Muscle of arm (tissue), 12 donors: Measurements from ENCODE around the gene CFL1. TPM values are rescaled to one million over a fixed set of nuclear protein-coding genes. Genes with fewer than 3 reads are reported as not detected.

ENCODE experiments used
- DNase-seq: peaks from one replicate; pipeline ENCODE4 v3.0.0-alpha.2; 2013
- polyA plus RNA-seq, 12 donors: library from polyadenylated mRNA; unstranded; fragments of 120-200 nt; gene quantifications; one replicate each; pipeline ENCODE4 v1.2.1, GENCODE V29; 2013; ENCODE audit not compliant: insufficient read length in 12 of 12

CFL1 gene
- polyA plus RNA-seq, 12 donors = 525 to 708 (median 574) TPM; not detected in 1

DNA sequence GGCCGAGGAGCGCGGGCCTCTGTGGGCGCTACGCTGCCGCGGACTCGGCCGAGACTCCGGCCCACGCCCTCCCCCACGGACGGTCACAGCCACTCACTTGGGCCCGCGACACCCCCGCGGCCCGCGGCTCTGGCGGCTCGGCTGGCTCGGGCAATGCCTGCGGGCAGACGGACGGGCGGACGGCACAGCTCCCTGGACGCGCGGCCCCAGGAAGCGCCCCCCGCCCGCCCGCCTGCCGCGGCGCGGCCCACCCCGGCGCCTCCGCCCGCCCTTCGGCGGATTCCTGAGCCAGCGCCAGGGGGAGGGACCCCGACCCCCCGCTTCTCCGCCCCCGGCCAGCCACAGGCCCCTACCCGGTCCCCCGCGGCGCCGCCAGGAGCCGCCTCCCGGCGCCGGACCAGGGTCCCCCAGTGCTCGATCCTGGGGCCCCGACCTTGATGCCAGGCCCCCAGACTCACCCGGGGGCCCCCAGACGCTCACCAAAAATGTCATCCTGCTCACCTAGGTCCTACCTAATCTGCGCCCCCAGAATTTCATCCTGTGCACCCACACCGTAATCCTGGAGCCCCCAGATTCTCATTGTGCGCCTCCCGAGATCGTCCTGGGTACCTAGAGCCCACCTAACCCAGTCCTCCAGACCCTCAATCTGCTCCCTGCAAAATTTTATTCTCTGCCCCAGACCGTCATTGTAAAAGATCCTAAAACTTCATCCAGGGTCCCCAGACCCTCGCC lies 14.8 kb upstream of the CFL1 start, which contains the start of gene EFEMP2:
Gene EFEMP2, minus strand, starts transcription at position 215 of the 732 bp plus-strand sequence. CDS start 446 bp downstream, outside the sequence.
- no peak for DNase-seq

- no peak for DNase-seq
Measured at GRCh38 chr11:65871811-65872548, 14.0 kb upstream of the CFL1 start.

DNA sequence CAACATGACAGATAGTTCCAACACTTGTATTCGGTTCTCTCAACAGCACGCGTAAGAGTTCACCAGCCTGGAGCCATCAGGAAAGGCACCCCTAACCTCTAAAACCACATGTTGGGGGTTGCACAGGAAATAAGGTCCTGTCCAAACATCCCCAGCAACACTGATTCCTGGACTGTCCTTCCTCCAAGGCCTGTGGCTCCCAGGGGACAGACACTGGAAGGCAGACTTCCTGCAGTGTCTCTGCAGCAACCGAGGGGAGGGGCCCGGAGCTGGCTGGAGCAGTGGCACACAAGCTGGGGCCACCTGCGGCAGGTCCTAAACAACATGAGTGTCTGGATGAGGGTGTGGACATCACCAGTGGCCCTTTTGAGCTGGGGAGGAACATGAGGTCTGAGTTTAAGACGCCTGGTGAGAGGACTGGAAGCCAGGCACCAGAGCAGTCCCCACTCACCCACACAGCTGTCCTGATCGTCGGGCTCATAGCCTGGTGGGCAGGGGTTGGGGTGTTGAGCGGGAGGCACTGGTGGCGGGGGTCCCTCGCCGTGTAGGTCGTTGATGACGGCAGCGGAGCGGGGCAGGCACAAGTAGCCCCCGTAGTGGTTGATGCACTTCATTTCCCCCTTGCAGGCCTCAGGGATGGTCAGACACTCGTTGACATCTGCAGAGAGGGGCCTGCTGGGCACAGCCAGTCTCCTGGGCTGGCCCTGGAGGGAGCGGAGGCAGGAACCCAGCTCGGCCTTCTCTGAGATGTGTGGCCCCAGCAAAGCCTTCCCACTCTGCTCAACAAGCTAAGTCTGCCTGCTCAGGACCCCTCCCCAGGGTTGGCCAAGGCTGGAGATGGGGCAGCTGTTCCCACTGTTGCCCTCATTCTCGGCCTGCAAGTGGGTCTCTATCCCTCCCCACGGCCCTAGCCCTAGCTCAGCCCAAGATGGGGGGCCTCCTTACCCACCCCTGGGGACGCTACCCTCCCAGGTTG lies 13.0 kb upstream of the CFL1 start:
- DNase-seq = no peak

- DNase-seq = no peak
Measured at GRCh38 chr11:65870307-65870658, 12.3 kb upstream of the CFL1 start.

DNA sequence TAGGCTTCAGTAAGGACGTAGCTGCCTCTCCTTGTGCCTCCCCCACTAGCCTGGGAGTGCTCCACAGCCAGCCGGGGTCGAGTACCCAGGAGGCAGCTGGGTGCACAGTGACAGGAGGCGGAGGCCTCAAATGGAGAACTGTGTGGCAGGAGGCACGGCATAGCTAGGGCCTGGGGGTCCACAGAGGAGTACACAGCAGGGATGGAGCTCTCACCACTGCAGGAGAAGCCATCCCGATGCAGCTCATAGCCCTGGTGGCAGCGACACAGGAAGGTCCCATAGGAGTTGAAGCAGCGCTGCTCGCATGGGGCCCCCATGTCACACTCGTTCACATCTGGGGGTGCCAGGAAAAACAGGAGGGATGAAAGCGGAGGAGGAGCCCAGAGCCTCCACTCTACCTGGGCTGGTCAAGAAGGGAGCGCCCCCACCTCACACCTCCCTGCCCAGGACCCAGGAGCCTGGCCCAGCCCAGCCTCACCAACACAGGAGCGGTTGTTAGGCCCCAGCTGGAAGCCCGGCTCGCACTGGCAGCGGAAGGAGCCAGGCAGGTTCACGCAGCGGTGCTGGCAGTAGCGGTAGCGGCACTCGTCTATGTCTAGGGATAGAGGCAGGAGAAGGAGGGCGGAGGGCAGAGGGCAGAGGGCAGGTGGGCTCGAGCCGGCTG lies 11.8 kb upstream of the CFL1 start:
- no peak for DNase-seq

GRCh38 chr11:65868907-65869306 lies 10.9 kb upstream of the CFL1 start:
- DNase-seq = no peak

GRCh38 chr11:65868076-65868667 lies 10.2 kb upstream of the CFL1 start:
- DNase-seq = no peak

GRCh38 chr11:65867284-65868071 lies 9.5 kb upstream of the CFL1 start:
- DNase-seq = no peak

- DNase-seq = no peak
Measured at GRCh38 chr11:65866509-65867283, 8.7 kb upstream of the CFL1 start.

- no peak for DNase-seq
Measured at GRCh38 chr11:65865550-65866172, 7.7 kb upstream of the CFL1 start.

GRCh38 chr11:65864706-65865471 lies 6.9 kb upstream of the CFL1 start:
- no peak for DNase-seq

DNA sequence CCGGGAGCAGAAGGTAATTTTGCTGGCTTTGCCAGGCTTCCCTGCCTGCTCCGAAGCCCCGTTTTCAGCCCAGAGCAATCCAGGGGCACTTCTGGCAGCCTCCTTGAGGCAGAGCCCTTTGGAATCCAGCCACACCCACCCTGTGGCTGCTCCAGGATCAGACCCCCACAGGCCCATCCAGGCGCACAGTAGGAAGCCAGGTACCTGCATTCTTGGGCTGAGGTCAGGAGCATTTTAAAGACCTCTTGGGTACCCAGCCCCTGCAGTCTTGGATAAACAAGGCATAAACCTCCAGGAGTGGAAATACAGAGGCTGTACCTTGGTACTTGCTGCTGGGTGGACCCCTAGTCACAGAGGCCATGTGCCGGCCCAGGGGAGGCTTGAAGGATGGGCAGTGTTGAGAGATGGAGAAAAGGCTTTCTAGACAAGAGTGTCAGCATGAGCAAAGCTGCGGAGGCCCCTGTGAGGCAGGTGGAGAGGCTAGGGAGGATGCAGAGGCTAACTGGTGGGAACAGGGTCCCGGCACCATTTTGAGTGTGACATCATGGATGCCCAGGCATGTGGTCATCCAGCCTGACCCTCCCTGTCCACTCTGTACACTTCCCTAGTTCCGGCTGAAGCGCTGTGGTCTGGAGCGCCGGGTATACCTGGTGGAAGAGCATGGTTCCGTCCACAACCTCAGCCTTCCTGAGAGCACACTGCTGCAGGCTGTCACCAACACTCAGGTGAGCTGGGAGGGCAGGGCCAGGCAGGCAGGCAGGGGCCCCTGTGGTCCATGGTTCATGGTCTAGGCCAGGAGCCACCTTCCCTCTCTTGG lies 6.1 kb upstream of the CFL1 start:
- DNase-seq = no peak

GRCh38 chr11:65862941-65863888 lies 5.2 kb upstream of the CFL1 start:
- no peak for DNase-seq

- DNase-seq = no peak
Measured at GRCh38 chr11:65862191-65862735, 4.3 kb upstream of the CFL1 start.

- DNase-seq = no peak
Measured at GRCh38 chr11:65861533-65862183, 3.7 kb upstream of the CFL1 start.
